ENCODE results near the gene PPP6C.

The PPP6C gene

GRCh38 chr9:125131778-125132177 lies 57.8 kb downstream of the PPP6C start:
- no peak overlapping the region for H3K4me3 ChIP-seq (ENCODE audit: low read length)
- H3K4me2 ChIP-seq (ENCODE audit: low read depth, low read length) = no peak overlapping the region
- H3K9me2 ChIP-seq (replicated peaks; ENCODE audit: insufficient read depth, low read length) = no peaks in the 10 kb centered on the region
- H3K27ac ChIP-seq (ENCODE audit: low read length) = no peak overlapping the region
- no peak overlapping the region for H2AFZ ChIP-seq (ENCODE audit: low read length)
- H4K20me1 ChIP-seq (ENCODE audit: insufficient read depth, low read length) = no peaks in the 10 kb centered on the region
- no peak for TF ChIP-seq CTCF (IDR thresholded peaks at IDR 0.05; ENCODE audit: low read length)
- TF ChIP-seq EZH2 (optimal IDR thresholded peaks at IDR 0.05; ENCODE audit: low read depth, low read length) = no peak
- TF ChIP-seq EZH2phosphoT487 (IDR thresholded peaks at IDR 0.05; ENCODE audit: low read length) = no peak
- H3K79me2 ChIP-seq (ENCODE audit: low read length) = peaks cover 14% of the 10 kb centered on the region; the same call in 1 of the 2 replicates
- H3K9me3 ChIP-seq (replicated peaks; ENCODE audit: insufficient read depth, low read length) = no peaks in the 10 kb centered on the region
- H3F3A ChIP-seq (ENCODE audit: insufficient read depth, low read length) = no peaks in the 10 kb centered on the region
- H3K27me3 ChIP-seq (replicated peaks; ENCODE audit: insufficient read depth, low read length) = no peaks in the 10 kb centered on the region
- H3K4me1 ChIP-seq (ENCODE audit: low read length) = no peaks in the 10 kb centered on the region
- H3K9ac ChIP-seq (ENCODE audit: low read length) = no peak overlapping the region
- no peaks in the 10 kb centered on the region for H3K36me3 ChIP-seq (replicated peaks; ENCODE audit: insufficient read depth, low read length)
- DNase-seq = no peak

- Histone ChIP-seq H3K9me3 (replicated peaks; ENCODE audit: insufficient read depth, low read length) (no peaks in the 10 kb centered on the region), H3K4me3 (ENCODE audit: low read length) (no peak overlapping the region), H3F3A (ENCODE audit: insufficient read depth, low read length) (peaks cover 9% of the 10 kb centered on the region; the same call in 1 of the 2 replicates), H3K4me1 (ENCODE audit: low read length) (peaks cover 14% of the 10 kb centered on the region), H3K4me2 (ENCODE audit: low read depth, low read length) (no peak overlapping the region), H4K20me1 (ENCODE audit: insufficient read depth, low read length) (no peaks in the 10 kb centered on the region), H3K27me3 (replicated peaks; ENCODE audit: insufficient read depth, low read length) (no peaks in the 10 kb centered on the region), H3K9me2 (replicated peaks; ENCODE audit: insufficient read depth, low read length) (no peaks in the 10 kb centered on the region), H3K9ac (ENCODE audit: low read length) (no peak overlapping the region), H3K79me2 (ENCODE audit: low read length) (peaks cover 9% of the 10 kb centered on the region), H3K36me3 (replicated peaks; ENCODE audit: insufficient read depth, low read length) (no peaks in the 10 kb centered on the region), H2AFZ (ENCODE audit: low read length) (no peak overlapping the region), H3K27ac (ENCODE audit: low read length) (peak overlapping the region; percentile 34; the same call in 1 of the 2 replicates)
- peak; percentile 82 for DNase-seq
- no peak for TF ChIP-seq CTCF (IDR thresholded peaks at IDR 0.05; ENCODE audit: low read length)
- no peak for TF ChIP-seq EZH2phosphoT487 (IDR thresholded peaks at IDR 0.05; ENCODE audit: low read length)
- TF ChIP-seq EZH2 (optimal IDR thresholded peaks at IDR 0.05; ENCODE audit: low read depth, low read length) = no peak
Measured at GRCh38 chr9:125126019-125126746, 63.4 kb downstream of the PPP6C start.

GRCh38 chr9:125125523-125125922 lies 64.1 kb downstream of the PPP6C start:
- H3K4me1 ChIP-seq (ENCODE audit: low read length) = peaks cover 19% of the 10 kb centered on the region
- H3K4me2 ChIP-seq (ENCODE audit: low read depth, low read length) = no peak overlapping the region
- no peaks in the 10 kb centered on the region for H3K9me2 ChIP-seq (replicated peaks; ENCODE audit: insufficient read depth, low read length)
- no peaks in the 10 kb centered on the region for H3K27me3 ChIP-seq (replicated peaks; ENCODE audit: insufficient read depth, low read length)
- no peak overlapping the region for H2AFZ ChIP-seq (ENCODE audit: low read length)
- peaks cover 12% of the 10 kb centered on the region for H3K79me2 ChIP-seq (ENCODE audit: low read length)
- no peak for DNase-seq
- TF ChIP-seq EZH2phosphoT487 (IDR thresholded peaks at IDR 0.05; ENCODE audit: low read length) = no peak
- no peak for TF ChIP-seq CTCF (IDR thresholded peaks at IDR 0.05; ENCODE audit: low read length)
- no peak for TF ChIP-seq EZH2 (optimal IDR thresholded peaks at IDR 0.05; ENCODE audit: low read depth, low read length)
- no peaks in the 10 kb centered on the region for H3K9me3 ChIP-seq (replicated peaks; ENCODE audit: insufficient read depth, low read length)
- H3F3A ChIP-seq (ENCODE audit: insufficient read depth, low read length) = peaks cover 14% of the 10 kb centered on the region; the same call in 1 of the 2 replicates
- H3K36me3 ChIP-seq (replicated peaks; ENCODE audit: insufficient read depth, low read length) = no peaks in the 10 kb centered on the region
- no peak overlapping the region for H3K4me3 ChIP-seq (ENCODE audit: low read length)
- H3K9ac ChIP-seq (ENCODE audit: low read length) = no peak overlapping the region
- H3K27ac ChIP-seq (ENCODE audit: low read length) = peak overlapping the region; percentile 34; the same call in 1 of the 2 replicates
- no peaks in the 10 kb centered on the region for H4K20me1 ChIP-seq (ENCODE audit: insufficient read depth, low read length)

Data from MM.1S (cell line).